ENCODE results near the gene BRPF1.

DNA sequence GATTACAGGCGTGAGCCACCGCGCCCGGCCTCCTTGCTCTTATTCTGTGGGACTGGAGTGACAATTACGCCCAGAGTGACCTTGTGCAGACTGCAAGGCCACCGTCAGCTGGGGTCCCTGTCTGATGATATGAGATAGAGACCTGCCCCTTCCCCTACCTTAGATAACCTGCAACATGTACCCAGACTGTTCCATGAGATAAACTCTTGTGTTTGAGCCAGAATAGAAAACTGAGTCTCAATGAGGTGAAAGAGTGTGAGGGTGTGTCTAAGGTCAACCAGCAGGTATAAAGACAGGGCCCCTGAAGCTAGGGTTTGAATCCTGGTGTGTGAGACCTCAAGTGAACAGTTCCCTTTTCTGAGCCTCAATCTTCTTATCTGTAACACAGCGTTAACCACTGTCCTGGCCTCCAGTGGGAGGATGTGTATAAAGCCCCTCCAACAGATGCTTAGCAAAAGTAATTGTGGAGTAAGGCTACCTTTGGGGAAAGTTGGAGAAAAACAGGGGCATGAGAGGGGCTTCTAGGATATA is 54.7 kb downstream of the BRPF1 start:
- TF ChIP-seq POLR2AphosphoS5 (IDR thresholded peaks at IDR 0.05) = no peak
- TF ChIP-seq EP300 (IDR thresholded peaks at IDR 0.05; ENCODE audit: low read depth) = no peak
- TF ChIP-seq, protein P1, sequence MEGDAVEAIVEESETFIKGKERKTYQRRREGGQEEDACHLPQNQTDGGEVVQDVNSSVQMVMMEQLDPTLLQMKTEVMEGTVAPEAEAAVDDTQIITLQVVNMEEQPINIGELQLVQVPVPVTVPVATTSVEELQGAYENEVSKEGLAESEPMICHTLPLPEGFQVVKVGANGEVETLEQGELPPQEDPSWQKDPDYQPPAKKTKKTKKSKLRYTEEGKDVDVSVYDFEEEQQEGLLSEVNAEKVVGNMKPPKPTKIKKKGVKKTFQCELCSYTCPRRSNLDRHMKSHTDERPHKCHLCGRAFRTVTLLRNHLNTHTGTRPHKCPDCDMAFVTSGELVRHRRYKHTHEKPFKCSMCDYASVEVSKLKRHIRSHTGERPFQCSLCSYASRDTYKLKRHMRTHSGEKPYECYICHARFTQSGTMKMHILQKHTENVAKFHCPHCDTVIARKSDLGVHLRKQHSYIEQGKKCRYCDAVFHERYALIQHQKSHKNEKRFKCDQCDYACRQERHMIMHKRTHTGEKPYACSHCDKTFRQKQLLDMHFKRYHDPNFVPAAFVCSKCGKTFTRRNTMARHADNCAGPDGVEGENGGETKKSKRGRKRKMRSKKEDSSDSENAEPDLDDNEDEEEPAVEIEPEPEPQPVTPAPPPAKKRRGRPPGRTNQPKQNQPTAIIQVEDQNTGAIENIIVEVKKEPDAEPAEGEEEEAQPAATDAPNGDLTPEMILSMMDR (IDR thresholded peaks at IDR 0.05) = no peak
- no peak for TF ChIP-seq POLR2A (IDR thresholded peaks at IDR 0.05)

All from transverse colon (tissue), 4 donors.